ENCODE results near the gene SEC31A.

DNA sequence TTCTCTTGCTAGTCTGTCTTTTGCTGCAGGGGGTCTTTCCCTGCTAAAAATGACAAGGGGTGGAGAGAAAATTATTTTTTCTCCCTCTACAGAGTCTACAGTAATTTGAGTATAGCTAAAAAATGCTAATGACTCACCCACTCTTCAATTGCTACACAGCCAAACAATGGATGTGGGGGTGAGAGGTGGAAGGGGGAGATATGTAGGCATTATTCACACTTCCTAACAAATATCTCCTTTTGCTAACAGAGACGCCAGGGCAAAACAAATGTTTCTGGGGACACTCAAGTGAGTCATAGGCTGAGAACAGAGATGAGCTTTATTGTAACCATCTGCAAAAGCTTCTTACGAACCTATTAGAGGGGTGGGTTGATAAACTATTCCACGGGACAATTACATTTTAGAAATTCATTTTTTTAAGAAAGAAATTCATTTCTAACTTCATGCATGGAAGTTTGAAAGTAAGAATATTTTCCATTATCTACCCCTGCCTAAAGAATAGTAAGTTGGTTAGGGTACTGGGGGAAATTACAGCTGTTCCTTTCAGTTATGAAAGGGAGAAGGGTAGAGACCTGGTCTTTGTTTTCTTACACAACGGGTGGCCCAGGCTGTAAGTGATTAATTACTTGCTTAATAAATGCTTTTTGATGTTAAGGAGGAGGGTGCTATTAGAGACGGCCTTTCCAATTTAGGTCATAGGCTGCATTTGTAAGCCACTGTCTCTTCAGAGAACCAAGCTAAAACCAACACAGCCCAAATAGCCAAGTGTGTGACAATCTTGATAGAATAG is 105.1 kb downstream of the SEC31A start:
- TF ChIP-seq, protein P1, sequence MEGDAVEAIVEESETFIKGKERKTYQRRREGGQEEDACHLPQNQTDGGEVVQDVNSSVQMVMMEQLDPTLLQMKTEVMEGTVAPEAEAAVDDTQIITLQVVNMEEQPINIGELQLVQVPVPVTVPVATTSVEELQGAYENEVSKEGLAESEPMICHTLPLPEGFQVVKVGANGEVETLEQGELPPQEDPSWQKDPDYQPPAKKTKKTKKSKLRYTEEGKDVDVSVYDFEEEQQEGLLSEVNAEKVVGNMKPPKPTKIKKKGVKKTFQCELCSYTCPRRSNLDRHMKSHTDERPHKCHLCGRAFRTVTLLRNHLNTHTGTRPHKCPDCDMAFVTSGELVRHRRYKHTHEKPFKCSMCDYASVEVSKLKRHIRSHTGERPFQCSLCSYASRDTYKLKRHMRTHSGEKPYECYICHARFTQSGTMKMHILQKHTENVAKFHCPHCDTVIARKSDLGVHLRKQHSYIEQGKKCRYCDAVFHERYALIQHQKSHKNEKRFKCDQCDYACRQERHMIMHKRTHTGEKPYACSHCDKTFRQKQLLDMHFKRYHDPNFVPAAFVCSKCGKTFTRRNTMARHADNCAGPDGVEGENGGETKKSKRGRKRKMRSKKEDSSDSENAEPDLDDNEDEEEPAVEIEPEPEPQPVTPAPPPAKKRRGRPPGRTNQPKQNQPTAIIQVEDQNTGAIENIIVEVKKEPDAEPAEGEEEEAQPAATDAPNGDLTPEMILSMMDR (IDR thresholded peaks at IDR 0.05): no peak
- TF ChIP-seq POLR2A (IDR thresholded peaks at IDR 0.05): no peak
